ENCODE data around the gene MSTN. TPM values are rescaled to one million over a fixed set of nuclear protein-coding genes. Genes with fewer than 3 reads are reported as not detected.

The MSTN gene
- 0.48 TPM for total RNA-seq
- long read RNA-seq = 0 reads

- no peak for DNase-seq (ENCODE audit: low spot score)
Observed at GRCh38 chr2:190062601-190063000, at the start of gene MSTN. MSTN (minus strand) TSS chr2:190062729; CDS start chr2:190062596, 133 bp downstream.

DNA sequence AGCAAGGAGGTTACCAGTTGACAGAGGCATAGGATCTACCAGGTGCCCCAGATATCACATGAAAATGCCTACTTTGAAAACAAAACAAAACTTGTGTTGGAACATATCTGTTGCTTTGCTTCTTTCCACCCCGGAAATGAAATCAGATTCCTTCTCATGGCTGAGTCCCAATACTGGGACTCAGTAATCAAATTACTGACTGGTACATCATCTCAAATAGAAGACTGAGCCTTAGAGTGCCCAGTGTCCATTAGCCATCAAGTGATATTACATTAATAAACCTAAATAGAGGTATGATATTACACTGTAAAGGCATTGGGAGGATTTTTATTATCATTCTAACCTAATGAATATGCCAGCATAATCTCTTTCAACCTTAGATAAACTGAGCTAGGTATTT, 48.6 kb upstream of the MSTN start:
- DNase-seq (ENCODE audit: low spot score) = no peak

DNA sequence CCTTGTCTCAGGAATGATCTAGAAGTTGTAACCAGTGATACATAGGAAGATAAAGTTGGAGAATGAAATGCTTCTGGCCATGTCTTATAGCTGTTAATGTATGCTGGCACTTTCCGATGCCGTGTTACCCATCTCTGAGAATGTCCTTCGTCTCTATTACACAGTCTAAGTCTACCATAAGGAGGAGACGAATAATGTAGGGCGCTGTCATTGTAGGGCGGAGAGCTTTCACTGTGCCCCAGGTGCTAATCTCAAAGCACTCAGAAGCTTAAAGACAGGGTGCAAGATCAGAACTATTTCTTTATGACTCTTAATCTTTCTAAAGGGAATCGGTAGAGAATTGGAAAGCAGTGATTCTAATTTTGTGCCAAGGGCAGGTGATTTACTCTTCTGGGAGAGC, 48.2 kb upstream of the MSTN start:
- no peak for DNase-seq (ENCODE audit: low spot score)

DNA sequence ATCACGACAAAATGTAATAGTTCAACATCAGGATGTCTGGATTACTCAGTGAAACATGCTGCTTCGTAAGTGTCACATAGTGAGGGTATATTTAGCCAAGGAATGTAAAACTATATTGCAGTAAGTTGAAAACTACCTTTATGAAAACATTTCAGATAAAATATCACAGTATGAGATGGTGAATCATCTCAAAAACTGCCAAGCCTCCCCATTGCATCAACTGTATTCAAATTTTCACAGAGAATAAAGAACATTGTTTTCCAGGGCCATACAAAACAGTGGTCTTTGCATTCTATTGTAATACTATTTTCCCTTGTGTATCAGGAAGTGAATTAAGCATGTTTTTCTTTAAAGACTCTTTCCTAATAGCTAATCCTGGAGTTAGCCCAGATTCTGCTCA, 47.6 kb upstream of the MSTN start:
- DNase-seq (ENCODE audit: low spot score) = no peak

- no peak for DNase-seq (ENCODE audit: low spot score)
Observed at GRCh38 chr2:190107409-190107808, 44.9 kb upstream of the MSTN start.

DNA sequence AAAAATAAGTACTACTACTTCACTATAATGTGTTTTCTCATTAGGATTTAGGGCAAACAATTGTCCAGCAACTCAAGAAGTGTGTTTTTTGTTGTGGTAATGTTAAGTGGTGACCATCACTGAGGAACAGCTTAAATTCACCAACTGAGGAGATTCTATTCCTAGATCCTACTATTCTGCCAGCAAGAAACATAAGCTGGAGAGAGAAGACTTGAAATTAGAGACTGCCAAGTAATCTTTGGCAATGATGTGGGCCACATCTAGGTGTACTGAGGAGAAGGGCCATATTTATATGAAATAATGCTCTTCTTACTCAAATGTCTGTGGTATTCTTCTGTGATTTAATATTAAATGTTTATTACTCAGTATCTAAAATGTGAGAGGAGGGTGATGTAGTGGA, 44.3 kb upstream of the MSTN start:
- no peak for DNase-seq (ENCODE audit: low spot score)

GRCh38 chr2:190105554-190105953, 43.0 kb upstream of the MSTN start:
- no peak for DNase-seq (ENCODE audit: low spot score)

DNA sequence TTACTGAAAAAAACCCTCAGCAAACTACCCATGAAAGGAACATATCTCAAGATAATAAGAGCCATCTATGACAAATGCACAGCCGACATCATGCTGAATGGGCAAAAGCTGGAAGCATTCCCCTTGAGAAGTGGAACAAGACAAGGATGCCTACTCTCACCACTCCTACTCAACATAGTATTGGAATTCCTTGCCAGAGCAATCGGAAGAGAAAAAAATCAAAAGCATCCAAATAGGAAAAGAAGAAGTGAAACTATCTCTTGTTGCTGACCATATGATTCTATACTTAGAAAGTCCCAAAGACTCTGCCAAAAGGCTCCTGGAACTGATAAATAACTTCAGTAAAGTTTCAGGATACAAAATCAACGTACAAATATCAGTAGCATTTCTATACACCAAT, 40.6 kb upstream of the MSTN start:
- no peak for DNase-seq (ENCODE audit: low spot score)

DNA sequence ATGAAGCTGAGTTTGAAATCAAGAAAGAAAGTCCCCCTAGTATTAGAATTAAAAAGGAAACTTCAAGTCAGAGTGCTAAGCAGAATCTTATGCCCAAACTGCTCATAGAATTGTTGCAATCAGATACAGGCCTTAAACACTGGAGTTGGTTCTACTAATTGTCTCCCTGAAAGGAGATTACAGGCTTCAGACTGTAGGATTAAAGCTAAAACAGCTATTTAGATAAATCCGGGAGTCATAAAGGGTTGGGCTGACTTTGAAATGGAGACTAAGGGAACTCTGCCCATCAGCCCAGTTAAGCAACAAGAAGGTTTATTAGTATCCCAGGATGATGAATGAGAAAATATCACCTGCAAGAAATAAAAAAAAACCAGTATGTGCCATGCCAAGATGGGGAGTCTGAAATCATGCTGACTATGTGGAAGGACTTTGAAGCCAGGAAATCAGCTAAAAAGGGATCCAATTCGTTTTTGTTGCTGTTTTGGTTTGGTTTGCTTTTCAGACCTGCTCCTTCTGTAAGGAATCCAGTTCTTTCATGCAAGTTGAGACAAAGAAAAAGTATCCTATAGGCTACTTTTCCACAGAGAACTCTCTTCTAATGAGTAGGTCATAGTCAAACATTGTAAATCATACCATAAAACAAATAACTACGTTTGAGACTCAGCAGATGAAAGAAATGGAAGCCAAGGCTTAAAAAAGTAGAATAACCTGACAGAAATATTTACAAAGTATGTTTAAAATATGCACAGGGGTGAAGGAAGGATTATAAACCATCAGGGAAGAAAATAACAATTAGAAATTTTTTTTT, 37.6 kb upstream of the MSTN start:
- DNase-seq (ENCODE audit: low spot score) = no peak

DNA sequence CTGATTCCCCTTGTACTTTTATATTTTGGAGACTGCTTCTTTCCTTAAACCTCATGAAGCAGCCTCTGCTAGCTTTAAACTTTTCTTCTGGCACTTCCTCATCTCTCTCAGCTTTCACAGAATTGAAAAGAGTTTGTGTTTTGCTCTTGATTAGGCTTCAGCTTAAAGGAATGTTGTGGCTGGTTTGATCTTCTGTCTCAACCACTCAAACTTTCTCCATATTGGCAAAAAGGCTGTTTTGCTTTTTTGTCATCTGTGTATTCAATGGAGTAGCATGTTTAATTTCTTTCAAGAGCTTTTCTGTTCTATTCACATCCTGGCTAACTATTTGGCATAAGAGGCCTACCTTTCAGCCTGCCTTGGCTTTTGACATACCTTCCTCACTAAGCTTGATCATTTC, 36.3 kb upstream of the MSTN start:
- DNase-seq (ENCODE audit: low spot score) = no peak

DNA sequence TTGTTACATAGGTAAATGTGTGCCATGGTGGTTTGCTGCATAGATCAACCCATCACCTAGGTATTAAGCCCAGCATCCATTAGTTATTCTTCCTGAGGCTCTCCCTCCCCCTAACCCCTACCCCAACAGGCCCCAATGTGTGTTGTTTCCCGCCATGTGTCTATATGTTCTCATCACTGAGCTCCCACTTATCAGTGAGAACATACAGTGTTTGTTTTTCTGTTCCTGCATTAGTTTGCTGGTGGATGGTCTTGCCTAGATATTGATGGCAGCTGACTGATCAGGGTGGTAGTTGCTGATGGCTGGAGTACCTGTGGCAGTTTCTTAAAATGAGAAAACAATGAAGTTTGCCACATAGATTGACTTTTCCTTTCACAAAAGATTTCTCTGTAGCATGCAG, 34.6 kb upstream of the MSTN start:
- DNase-seq (ENCODE audit: low spot score) = no peak

- DNase-seq (ENCODE audit: low spot score) = no peak
Observed at GRCh38 chr2:190094316-190094871, 31.9 kb upstream of the MSTN start.

DNA sequence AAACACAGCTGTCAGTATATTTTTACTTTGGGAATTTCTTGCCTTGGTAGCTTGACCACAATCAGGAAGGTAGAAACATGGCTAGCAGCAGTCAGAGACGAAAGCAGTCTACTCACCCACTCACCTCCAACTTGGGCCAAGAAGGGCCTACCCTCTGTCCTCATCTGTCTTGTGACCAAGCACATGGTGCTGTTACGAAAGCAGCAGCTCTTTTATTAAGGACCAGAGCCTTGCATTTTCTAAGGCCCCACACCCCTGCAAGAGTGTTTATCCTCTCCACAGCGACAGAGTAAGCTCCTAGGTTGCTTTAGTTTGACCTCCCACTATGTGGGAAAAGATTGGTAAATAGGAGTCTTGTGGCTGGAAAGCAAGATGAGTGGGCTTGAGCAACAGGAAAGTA, 31.3 kb upstream of the MSTN start:
- DNase-seq (ENCODE audit: low spot score) = no peak

GRCh38 chr2:190090148-190090547, 27.6 kb upstream of the MSTN start:
- no peak for DNase-seq (ENCODE audit: low spot score)

- DNase-seq (ENCODE audit: low spot score) = no peak
Observed at GRCh38 chr2:190088917-190089316, 26.4 kb upstream of the MSTN start.

- DNase-seq (ENCODE audit: low spot score) = no peak
Observed at GRCh38 chr2:190084704-190085103, 22.2 kb upstream of the MSTN start.

- no peak for DNase-seq (ENCODE audit: low spot score)
Observed at GRCh38 chr2:190082118-190082517, 19.6 kb upstream of the MSTN start.

DNA sequence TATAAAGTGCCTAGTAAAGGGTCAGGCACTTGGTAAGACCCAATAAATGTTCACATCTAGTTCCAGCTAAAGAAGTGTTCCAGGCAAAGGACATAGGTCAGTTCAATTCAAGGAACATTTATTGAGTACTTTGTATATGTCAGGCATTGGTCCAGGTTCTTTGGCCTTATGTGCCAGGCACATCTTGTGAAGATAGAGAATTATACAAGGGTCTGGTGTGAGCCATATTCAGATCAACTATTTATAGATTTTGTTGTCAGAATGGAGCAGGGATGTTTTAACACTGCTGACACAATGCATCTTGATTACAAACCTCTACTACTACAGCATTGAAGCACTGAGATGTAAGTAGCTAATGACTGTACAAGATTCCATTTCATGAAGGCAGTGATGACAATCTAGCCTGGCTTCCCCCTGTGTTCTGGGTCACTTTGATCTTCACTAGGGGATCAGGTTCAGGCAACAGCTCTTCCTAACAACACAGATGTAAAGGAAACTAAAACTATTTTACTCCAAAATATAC, 18.1 kb upstream of the MSTN start:
- DNase-seq (ENCODE audit: low spot score) = no peak

- DNase-seq (ENCODE audit: low spot score) = no peak
Observed at GRCh38 chr2:190079160-190079559, 16.6 kb upstream of the MSTN start.

GRCh38 chr2:190075623-190076022, 13.1 kb upstream of the MSTN start:
- no peak for DNase-seq (ENCODE audit: low spot score)

DNA sequence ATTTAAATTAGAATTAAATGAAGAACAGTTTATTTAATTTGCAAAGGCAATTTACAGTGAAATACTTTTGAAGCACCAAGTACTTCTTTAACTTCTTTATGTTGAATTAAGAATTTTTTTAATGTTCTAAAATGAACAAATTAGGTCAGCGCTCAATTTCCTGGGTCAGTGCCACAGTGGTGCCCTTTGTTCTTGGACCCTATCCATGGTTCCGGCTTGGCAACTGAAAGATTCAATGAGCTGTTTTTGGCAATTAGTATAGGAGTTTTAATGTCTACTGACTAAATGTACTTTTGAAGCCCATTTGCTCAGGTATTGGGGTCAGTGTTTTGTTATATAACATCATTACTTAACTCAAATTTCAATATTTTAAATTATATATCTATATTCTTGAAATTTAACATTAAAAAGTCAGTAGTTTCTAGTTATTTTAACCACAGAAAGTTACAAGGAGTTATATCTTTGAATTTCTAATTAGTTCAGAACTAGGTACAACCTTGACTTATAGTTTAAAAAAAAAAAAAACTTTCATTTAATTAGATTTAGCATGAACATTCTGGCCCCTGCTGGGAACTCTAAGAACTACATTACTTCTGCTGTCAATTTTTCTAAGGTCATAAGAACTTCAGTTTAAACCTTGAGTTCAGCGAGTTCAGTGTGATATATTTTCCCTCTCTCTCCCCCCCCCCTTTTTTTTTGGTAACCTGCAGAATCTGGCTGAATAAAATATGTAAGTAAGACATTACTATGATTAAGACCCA, 7.6 kb upstream of the MSTN start:
- no peak for DNase-seq (ENCODE audit: low spot score)

DNA sequence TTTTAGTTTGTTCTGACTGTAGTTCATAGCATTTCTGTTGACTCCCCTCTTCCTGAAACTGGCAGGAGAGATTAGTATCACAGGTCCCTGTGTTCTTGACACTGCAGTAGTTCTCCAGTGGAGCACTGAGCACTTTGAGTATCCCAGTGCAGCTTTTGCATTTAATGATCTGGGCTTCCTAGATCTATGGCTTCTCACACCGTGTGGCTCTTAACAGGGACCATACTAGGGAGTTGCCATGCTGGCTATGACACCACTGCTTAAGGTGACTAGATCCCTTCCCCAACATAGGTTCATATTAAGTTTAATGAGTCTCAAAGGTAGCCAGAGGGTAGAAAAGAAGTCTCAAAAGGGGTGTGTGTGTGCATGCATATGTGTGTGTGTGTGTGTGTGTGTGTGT, 6.2 kb upstream of the MSTN start:
- no peak for DNase-seq (ENCODE audit: low spot score)

All from mesenteric fat pad (tissue), 1 donor.